Neural cell (in vitro differentiated cells): ENCODE measurements around the gene CRKL.

ENCODE experiments used
- CTCF ChIP-seq: fragments of 450-650 bp; IDR thresholded peaks from 2 replicates; pipeline ENCODE4 v1.5.1; 2014; ENCODE audit warnings: antibody characterized with exemption, mild to moderate bottlenecking, moderate library complexity; ENCODE audit not compliant: poor library complexity, severe bottlenecking
- EP300 ChIP-seq: fragments of 450-650 bp; conservative IDR thresholded peaks from 2 replicates; pipeline ENCODE4 v1.6.1; 2014; ENCODE audit warnings: antibody characterized with exemption, mild to moderate bottlenecking, moderate library complexity; ENCODE audit not compliant: poor library complexity, severe bottlenecking
- EZH2 ChIP-seq: fragments of 200-600, 300-800 bp; shearing (Covaris generic), sonication (generic); IDR thresholded peaks from 2 replicates; pipeline ENCODE4 v1.6.1; 2014; ENCODE audit warnings: antibody characterized with exemption, low read length, borderline replicate concordance, mild to moderate bottlenecking; ENCODE audit not compliant: insufficient read depth, poor library complexity, severe bottlenecking
- POLR2AphosphoS5 ChIP-seq: IDR thresholded peaks from 2 replicates; pipeline ENCODE4 v1.6.1; 2012
- RAD21 ChIP-seq: fragments of 450-650 bp; conservative IDR thresholded peaks from 2 replicates; pipeline ENCODE4 v1.6.1; 2014; ENCODE audit warnings: antibody characterized with exemption, mild to moderate bottlenecking, moderate library complexity
- TAF1 ChIP-seq: IDR thresholded peaks from 2 replicates; pipeline ENCODE4 v1.6.1; 2012; ENCODE audit warnings: low read depth

DNA sequence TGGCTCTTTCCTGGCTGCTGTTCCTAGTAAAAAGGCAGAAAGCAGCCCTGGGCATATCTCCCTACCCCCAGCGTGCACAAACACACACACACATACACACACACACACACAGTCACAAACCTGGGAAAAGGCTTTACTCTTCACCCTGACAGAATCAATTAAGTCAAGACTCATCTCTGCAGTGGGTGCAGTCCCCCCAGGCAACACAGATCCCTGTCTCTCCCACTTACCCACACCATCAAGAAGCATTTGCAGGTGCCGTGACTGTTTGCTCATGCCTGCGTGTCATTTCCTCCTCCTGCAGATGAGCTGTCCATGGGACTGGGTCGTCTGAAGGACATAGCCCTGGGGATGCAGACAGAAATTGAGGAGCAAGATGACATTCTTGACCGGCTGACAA, 29.8 kb upstream of the CRKL start:
- TF ChIP-seq CTCF, result no peak
- TF ChIP-seq EP300, result no peak
- TF ChIP-seq POLR2AphosphoS5, result no peak
- TF ChIP-seq RAD21, result no peak
- no peak for TF ChIP-seq EZH2
- no peak for TF ChIP-seq TAF1
